ENCODE results near the gene PLPPR1. TPM values are rescaled to one million over a fixed set of nuclear protein-coding genes. Genes with fewer than 3 reads are reported as not detected.

The PLPPR1 gene
- total and polyA plus RNA-seq, 2 of the 4 experiments (the other 2 are of a cell fraction): not detected

GRCh38 chr9:101229606-101230005 lies 201.1 kb downstream of the PLPPR1 start:
- no TSS peak for BruUV-seq (replicated peaks)
- no peak overlapping the region for H2AK5ac ChIP-seq (ENCODE audit: low read depth, low read length)
- in situ Hi-C loops (cut with MboI; ENCODE audit: low sequenced_read_pairs) (no loop called here), dilution Hi-C loops (cut with HindIII; ENCODE audit: low sequenced_read_pairs, unreplicated experiment) (no loop called here), intact Hi-C loops (cut with micrococcal nuclease) (loop anchor here (10.0 kb wide), 1 partner anchor 625 kb away; no protein-coding TSS in a partner anchor)
- H4K8ac ChIP-seq (ENCODE audit: low read depth in 2 of 2, low read length in 2 of 2): no peak overlapping the region
- no peak overlapping the region for H3K56ac ChIP-seq (ENCODE audit: extremely low read depth, insufficient read depth, low read length)
- H4K91ac ChIP-seq (ENCODE audit: insufficient read depth, low read depth, low read length): no peak overlapping the region
- no peak overlapping the region for H3K4me3 ChIP-seq (ENCODE audit: insufficient read depth, low read depth, low read length)
- no peaks in the 10 kb centered on the region for H4K20me1 ChIP-seq (ENCODE audit: insufficient read depth, low read length)
- no peak overlapping the region for H3K9ac ChIP-seq (ENCODE audit: low read depth, low read length)
- no peak overlapping the region for H3K27ac ChIP-seq (ENCODE audit: insufficient read depth, low read length)
- no peaks in the 10 kb centered on the region for H3K36me3 ChIP-seq (ENCODE audit: control insufficient read depth, insufficient read depth, low read length)
- no peak overlapping the region for H2AK9ac ChIP-seq (replicated peaks; ENCODE audit: low read depth, low read length, poor library complexity)
- no peaks in the 10 kb centered on the region for H3K79me1 ChIP-seq (ENCODE audit: low read depth in 1 of 2, low read length in 2 of 2)
- no peak for TF ChIP-seq ELK1 (IDR thresholded peaks at IDR 0.05; ENCODE audit: borderline replicate concordance, low read depth, low read length)
- no peak overlapping the region for H3K4me2 ChIP-seq (ENCODE audit: low read depth, low read length)
- DNase-seq: no peak
- H3K4ac ChIP-seq (ENCODE audit: low read depth, low read length): no peak overlapping the region
- no peak overlapping the region for H3K18ac ChIP-seq (ENCODE audit: low read depth, low read length)
- ATAC-seq (ENCODE audit: low read depth): no peak
- no peak overlapping the region for H2BK15ac ChIP-seq (ENCODE audit: low read depth, low read length)
- no peak overlapping the region for H4K5ac ChIP-seq (ENCODE audit: low read depth, low read length)
- no peak overlapping the region for H3K23ac ChIP-seq (ENCODE audit: low read depth, low read length)
- H3K4me1 ChIP-seq (ENCODE audit: control insufficient read depth, insufficient read depth, low read length): no peaks in the 10 kb centered on the region
- H3K9me3 ChIP-seq (ENCODE audit: control insufficient read depth, insufficient read depth, low read length): no peaks in the 10 kb centered on the region; the same call in 1 of the 2 replicates
- no peak overlapping the region for H2BK5ac ChIP-seq (ENCODE audit: low read depth, low read length, poor library complexity, severe bottlenecking)
- H2BK120ac ChIP-seq (ENCODE audit: low read depth, low read length): no peak overlapping the region
- H3K14ac ChIP-seq (replicated peaks; ENCODE audit: low read depth, low read length): no peak overlapping the region
- no peak overlapping the region for H2BK20ac ChIP-seq (ENCODE audit: low read depth, low read length)
- no peaks in the 10 kb centered on the region for H3K9me1 ChIP-seq (ENCODE audit: insufficient read depth, low read length)
- ChIA-PET POLR2A (ENCODE audit: unreplicated experiment) (no interaction called here), CTCF (no interaction called here)
- H3K27me3 ChIP-seq (ENCODE audit: control insufficient read depth, insufficient read depth, low read length): no peaks in the 10 kb centered on the region
- H2AFZ ChIP-seq (replicated peaks; ENCODE audit: low read length, poor library complexity): no peak overlapping the region
- WGBS, 2 experiments (ENCODE audit: extremely low coverage in 2 of 2, insufficient read length in 1 of 2): no CpG with 5 or more reads among the region's 1 CpG
